Umbilical cord (tissue), 2 donors: Measurements from ENCODE around the gene HJV. TPM values are rescaled to one million over a fixed set of nuclear protein-coding genes. Genes with fewer than 3 reads are reported as not detected.
A peak's percentile ranks its signal among the peaks of the same experiment; 100 is the strongest.
"Not testable (repeated sequence)": the region's sequence is repeated elsewhere in the genome, so short reads cannot be mapped to it uniquely, and the experiment has no call there.

Source experiments
- DNase-seq: peaks from one replicate; pipeline ENCODE4 v3.0.0-alpha.2; 2015; ENCODE audit warnings: low spot score
- total RNA-seq: library from RNA; depleted of rRNA; stranded (reverse); fragments of >200 nt; gene quantifications from one replicate; pipeline ENCODE4 v1.2.3, GENCODE V29; 2014; ENCODE audit warnings: low replicate concordance; ENCODE audit not compliant: insufficient read depth

HJV gene, protein sequence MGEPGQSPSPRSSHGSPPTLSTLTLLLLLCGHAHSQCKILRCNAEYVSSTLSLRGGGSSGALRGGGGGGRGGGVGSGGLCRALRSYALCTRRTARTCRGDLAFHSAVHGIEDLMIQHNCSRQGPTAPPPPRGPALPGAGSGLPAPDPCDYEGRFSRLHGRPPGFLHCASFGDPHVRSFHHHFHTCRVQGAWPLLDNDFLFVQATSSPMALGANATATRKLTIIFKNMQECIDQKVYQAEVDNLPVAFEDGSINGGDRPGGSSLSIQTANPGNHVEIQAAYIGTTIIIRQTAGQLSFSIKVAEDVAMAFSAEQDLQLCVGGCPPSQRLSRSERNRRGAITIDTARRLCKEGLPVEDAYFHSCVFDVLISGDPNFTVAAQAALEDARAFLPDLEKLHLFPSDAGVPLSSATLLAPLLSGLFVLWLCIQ
- total RNA-seq, result not detected

DNA sequence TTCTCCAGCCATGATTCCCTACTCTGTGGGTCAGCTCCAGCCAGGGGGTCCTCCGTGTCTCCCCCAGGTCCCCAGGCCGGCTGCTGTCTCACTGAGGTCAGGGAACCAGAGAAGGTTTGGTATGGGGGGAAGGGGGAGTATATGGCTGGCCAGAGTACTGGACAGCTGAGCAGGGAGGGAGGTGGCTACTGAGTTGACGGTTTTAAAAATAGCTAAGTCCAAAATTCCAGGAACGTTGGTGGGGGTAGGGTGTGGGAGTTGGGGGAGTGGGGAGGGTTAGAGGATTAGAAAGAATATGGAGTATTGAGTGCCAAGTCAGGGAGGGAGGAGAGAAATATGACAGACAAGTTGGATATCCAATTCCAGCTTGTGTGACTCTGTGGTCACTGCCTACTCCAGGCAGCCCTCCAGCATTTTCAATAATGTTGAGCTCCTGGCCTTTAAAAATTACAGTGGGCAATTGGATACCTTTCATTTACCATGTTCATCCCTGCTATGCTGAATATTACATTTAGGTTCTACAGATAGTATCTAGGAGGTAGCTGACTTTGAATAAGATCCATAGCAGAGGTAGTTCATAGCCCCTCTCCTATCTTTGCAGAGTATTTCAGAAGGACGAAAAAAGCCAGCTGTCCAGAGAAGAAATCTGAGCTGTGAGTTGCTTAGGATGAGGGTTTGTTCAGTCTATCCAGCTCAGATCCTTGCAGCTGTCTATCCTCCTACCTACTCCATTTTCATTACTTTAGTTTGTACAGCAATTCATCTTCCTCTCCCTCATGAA is at the start of gene HJV:
HJV (minus strand) TSS at position 114 of the 781 bp plus-strand sequence. CDS start 1,504 bp downstream, outside the sequence.
- DNase-seq, result no peak

DNA sequence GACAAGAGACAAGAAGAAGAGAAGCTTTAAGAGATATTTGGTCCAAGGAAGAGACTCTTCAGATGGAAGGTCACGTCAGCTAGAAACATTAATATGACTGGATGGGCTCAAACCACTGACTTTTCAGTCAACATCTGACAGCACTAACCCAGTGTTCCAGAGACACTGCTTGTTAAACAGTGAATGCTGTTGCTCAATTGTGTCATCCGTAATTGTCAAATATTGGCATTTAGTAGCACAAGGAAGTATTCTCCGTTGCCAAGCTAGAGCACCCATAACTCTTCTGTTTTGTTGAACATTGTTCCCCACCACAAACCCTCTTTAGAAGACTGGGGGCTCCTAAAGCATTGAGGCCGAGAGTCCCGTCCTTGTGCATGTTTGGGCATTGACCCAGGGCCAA is 37.6 kb upstream of the HJV start:
- not testable (repeated sequence) for DNase-seq

DNA sequence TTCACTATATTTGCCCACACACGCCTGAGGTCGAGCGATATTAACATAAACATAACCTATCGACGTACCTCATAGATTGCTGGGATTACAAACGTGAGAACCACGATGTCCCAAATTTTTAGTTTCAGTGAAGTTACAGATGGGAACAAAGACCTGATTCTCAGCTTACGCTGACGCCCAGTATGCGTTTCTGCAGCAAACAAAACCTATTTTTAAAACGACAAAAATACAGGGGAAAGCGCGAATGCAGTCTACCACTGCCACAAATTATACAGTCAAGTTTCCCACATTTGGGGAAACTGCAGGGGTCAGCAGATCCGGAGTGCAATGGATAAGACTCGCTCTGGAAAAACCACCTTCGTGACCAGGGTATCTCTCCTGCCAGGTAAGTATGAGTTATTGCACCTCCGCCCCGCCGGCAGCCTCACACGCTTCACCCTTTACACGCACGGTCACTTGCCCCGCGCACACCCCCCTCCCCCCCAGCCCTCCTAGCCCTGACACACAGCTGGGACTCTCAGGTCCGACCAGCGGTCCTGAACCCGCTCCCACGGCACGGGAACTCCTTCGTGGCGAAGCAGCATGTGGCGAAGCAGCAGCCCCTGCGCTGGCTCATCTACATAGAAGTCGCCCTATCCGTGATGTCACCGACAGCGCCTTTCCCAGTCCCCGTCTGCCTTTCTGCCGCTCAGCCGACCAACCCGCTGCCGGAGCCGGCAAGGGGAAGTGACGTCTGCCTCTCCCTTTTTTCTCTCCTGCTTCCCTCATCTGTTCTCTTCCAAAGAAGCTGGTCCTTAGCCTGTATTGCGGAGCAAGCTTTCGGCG is 30.5 kb upstream of the HJV start:
- DNase-seq, result peak; percentile 92

DNA sequence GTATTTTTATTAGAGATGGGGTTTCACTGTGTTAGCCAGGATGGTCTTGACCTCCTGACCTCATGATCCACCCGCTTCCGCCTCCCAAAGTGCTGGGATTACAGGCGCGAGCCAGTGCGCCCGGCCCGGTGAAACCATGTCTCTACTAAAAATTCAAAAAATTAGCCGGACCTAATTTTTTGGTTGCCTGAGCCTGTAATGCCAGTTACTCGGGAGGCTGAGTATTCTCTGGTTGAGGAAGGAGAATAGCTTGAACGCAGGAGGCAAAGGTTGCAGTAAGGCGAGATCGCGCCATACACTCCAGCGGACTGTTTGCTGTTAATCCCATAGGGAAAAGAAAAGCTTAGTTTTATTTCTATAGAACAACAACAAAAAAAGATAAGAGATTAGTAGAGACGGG is 29.9 kb upstream of the HJV start:
- no peak for DNase-seq

DNA sequence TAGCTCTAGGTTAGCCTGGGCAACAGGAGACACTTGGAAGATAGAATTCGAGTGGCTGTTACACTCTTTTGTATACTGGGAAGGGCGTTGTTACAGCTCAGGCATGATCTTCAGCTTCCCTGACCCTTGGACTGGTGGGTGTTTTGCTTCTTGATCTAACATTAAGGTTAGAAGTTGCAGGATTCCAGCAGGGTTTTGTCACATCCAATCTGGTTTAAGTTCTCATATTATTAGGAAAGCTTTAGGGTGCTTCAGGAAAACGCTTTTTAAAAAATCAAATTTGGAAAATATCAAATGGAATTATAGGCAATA is 29.1 kb upstream of the HJV start:
- not testable (repeated sequence) for DNase-seq

DNA sequence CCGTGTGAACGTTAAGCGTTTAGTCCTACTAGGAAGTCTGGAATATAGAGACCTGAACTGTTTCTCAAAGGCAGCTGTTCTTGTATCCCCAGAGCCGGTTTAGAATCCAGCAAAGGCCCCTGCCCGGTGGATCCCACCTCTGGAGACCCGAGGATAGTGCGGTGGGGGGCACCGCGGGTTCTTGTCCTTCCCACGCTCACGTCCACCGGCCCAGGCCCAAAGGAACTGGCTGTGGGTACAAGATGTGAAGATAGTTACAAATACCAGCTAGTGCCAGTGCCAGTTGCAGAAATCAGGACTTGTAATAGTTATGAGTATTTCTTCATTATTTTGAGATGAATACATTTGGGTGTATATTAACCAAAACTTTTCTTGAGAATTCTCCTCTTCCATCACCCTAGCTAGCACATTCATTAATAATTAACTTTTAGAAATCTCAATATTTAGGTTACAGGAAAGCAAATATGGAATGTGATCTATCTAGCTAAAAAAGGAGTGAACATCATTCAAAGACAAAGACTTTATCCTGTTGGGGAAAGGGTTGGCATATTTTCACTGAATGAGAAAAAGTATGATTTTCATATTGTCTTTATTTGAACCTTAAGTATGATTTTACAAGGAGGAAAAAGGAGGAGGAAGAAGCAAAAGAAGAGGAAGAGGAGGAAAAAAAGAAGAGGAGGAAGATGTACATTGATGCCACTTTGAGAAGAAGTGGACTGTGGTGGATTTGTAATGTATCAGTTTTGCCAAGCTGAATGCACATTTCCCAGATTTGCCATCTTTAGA is 28.5 kb upstream of the HJV start:
- not testable (repeated sequence) for DNase-seq

DNA sequence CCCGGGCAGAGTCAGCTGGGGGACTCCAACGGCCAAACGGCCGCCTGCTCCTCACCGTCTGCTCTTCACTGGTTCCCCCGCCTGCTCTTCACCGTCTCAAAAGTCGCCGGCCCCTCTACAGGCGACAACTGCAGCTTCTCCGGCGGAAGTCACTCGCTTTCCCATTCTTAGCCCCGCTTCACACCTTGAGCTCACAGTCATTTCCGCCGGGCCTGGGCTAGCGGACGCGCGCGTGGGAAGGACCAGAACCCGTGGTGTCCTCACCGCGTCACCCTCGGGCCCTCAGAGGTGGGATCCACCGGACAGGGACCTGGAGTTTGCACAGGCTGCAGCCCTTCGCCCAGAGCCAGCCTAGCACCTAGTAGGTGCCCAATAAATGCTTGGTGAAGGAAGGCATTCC is 27.9 kb upstream of the HJV start:
- DNase-seq, result no peak

DNA sequence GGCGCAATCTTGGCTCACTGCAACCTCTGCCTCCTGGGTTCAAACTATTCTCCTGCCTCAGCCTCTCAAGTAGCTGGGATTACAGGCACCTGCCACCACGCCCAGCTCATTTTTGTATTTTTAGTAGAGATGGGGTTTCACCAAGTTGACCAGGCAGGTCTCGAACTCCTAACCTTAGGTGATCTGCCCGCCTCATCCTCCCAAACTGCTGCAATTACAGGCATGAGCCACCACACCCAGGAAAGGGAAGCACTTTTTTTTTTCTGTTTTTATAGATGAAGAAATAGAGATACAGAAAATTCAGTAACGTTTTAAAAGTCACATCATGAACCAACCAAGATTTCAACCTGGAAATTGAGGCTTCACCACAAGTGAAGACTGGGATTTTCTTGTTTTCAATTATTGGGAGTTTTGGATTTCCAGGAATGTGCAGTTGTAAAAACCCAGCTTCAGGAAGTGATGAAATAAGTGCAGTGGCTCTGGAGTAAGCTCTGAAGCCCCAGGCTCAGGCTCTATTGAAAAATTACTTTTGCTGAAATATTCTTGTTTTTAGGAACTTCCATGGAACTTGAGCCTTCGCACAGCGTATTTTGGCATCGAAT is 27.1 kb upstream of the HJV start:
- not testable (repeated sequence) for DNase-seq

DNA sequence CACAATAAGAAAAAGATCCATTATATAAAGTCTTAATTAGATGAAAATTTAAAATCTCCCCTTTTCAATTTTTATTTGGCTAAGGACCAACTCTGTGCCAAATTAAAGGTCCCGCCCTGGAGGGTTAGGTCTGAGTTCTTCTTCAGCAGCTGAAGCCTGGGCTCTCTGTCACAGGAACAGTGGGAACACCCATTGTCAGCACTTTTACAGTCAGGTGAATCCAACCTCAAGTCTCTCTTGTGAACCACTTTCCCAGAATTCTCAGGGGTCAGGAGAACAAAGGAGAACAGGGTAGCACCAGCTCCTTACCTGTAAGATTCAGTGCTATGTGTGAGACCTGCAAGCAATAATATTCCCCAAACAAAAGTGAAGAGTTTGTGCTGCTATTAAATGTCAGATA is 25.1 kb upstream of the HJV start:
- no peak for DNase-seq

DNA sequence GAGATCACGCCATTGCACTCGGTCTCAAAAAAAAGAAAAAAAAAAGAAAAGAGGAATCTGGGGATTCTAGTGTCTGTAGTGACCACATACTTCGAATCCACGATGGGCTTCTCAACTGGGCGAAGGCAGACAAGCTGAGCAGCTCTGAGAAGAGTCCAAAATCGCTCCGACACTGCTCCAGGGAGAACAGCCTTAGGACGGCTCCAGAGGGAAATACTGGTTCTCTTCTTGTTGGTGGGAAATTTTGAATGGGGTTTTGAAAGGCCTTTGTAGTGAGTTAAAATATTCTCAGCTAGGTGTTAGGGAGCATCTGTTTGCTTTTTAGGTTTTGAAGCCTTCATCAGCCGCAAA is 18.3 kb upstream of the HJV start:
- no peak for DNase-seq

DNA sequence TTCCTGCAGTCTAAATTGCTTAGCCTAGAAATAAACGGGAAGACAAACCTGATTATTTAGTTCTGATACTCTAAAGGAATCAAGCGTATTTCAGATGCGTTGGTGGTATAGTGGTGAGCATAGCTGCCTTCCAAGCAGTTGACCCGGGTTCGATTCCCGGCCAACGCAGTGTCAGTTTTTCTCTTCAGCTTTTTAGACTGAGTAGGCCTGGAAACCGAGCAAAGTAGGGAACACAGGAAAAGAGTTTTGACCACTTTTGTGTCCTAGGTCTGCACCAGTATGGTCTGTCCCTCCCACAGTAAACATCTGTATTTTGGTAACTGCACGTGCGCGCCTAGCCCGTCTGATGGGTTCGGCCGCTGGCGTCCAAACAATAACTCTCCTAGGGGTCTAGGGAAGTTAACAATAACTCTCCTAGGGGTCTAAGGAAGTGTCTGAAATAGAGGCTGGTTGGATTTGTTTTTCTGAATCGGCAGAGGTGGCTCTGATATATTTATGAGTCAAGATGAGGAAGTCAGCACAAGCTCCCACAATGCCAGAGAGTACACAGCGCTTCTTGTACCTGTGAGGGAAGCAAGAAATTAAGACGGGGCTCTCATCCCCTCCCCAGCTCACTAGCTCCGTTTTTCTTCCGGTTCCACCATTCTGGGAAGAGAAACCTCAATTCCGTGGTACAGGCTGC is 15.6 kb upstream of the HJV start:
- peak; percentile 98 for DNase-seq

DNA sequence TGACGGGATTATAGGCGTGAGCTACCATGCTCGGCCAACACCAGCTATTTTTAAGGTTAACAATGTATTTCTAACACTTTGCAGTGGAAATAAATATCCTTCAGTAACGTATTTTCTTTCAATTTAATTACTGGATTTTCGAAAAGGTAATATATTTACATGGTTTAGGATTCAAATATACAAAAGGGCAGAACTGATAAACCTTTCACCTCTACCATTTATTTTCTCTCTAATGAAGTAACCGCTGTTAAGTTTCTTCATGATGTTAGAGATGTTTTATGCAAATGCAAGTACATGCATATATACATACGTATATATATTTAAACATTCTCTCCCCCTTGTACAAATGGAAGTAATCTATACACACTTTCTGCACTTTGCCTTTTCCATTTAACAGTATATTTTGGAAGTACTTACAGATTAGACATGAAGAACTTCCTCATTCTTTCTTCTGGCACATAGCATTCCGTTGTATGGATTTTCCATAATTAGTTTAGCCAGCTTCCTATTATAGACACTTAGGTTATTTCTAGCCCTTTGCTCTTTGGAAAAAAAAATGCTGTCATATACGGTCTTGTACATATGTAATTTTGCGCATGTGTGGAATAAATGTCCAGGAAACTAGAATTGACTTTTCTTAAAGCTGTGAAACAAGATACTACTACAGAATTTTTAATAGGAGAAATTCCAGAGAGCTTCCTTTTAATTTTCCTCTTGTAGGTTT is 14.9 kb upstream of the HJV start:
- DNase-seq, result peak; percentile 57

DNA sequence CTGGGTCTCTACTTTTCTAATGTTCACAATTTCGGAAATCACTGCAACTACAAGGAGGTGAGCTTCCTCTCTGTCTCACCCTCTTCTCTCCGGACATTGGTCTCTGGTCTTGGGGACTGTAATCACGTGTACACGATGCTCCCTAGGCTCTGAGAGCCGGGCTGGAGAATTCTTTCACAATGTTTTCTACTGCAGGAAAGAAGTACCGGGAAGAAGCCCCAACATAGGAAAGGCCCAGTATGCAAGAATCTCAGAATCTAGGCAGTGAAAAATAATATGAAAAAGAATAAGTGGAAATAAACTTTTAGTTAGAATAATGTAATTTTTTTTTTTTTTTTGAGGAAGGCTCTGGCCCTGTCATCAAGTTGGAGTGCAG is 13.5 kb upstream of the HJV start:
- no peak for DNase-seq

DNA sequence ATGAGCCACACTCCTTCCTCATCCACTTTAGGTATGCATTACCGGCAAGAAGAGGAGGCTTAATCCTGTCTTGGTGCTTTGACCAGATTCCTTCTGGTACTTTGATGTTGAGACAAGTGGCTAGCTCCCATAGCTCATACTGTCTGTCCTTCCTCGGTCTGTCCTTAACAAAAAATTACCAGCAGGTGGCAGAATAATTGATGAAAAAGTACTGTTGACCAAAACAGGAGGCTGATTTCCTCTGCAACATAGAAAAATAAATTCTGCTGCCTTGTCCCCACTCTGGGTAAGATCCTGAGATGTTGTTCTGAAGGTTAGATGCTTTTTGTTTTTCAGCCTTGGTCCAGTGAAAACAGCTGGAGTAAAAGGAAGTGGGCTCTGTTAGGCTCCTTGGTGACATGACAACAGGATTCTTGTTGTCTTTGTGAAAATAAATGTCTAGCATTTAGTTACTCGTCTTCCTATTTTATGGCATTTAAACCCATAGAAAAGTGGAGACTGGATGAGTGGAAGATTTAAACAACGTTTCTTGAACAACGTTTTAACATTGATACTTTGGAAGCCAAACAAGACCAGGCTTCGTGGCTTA is 11.2 kb upstream of the HJV start:
- peak; percentile 73 for DNase-seq

DNA sequence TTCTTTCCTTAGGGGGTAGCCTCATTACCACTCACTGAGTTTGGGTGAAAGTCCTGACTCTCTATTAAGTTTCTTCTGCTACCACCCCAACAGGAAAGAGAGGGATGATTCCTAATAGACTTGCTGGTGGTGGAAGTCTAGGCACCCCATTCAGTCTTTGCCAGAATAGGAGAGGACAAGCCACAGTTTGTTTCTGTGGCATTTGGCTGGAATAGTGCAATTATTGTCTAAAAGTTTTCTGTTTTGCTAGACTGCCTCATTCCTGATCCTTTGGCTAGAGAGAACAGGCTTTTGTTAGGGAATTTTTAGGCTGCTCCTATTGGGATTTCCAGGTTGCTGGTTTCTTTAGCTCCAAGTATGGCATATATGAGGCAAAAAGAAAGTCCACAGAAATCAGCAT is 9.9 kb upstream of the HJV start:
- no peak for DNase-seq

DNA sequence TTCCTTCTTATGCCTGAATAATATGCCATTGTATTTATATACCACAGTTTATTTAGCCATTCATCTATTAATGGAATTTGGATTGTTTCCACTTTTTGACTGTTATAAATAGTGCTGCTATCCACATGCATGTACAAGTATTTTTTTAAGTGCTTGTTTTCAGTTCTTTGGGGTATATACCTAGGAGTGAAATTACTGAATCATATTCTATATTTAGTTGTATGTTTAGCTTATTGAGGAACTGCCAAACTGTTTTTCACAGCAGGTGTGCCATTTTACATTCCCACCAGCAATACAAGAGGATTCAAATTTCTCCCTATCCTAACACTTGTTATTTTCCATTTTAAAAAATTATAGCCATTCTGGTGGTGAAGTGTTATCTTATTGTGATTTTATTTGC is 7.6 kb upstream of the HJV start:
- no peak for DNase-seq

DNA sequence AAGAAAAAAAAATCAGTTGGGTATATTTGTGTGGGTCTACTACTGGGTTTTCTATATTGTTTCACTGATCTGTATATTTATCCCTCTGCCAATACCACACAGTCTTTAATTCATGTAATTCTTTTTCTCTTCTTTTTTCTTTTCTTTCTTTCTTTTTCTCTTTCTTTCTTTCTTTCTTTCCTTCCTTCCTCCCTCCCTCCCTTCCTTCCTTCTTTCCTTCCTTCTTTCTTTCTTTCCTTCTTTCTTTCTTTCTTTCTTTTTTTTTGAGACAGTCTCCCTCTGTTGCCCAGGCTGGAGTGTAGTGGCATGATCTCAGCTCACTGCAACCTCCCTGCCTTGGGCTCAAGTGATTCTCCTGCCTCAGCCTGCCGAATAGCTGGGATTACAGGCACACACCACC is 5.1 kb upstream of the HJV start:
- DNase-seq, result not testable (repeated sequence)

DNA sequence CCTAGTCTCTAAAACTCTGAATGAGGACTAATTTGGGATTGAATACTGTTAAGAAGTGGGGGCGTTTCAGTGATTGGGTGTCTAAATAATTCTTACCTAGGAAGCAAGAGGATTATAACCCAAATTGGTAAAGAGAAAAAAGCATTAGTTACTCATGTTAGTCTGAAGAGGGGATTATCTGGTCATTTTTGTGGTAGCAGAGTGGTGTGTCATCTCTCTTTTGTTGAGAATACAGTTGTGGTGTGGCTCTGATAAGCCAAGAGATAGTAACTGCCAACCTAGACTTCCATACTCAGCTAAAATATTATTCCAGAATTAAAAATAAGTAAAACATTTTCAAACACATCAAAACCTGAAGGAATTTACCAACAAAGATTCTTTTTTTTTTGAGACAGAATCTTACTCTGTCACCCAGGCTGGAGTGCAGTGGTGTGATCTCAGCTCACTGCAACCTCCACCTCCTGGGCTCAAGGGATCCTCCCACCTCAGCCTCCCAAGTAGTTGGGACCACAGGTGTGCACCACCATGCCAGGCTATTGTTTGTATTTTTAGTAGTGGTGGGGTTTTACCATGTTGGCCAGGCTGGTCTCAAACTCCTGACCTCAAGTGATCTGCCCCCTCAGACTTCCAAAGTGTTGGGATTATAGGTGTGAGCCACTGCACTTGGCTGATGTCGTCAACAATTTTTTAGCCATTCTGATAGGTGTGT is 4.4 kb upstream of the HJV start:
- DNase-seq, result not testable (repeated sequence)
